Epidermal melanocyte (primary cell): ENCODE measurements around the gene TOP3B.
"Not testable (repeated sequence)": the region's sequence is repeated elsewhere in the genome, so short reads cannot be mapped to it uniquely, and the experiment has no call there.

Experiments used
- DNase-seq: peaks from one replicate; pipeline ENCODE4 v3.0.0; 2011; ENCODE audit warnings: low spot score; ENCODE audit not compliant: insufficient read length

Gene TOP3B

GRCh38 chr22:21945453-21946261 lies 36.9 kb downstream of the TOP3B start:
- no peak for DNase-seq

- DNase-seq, result no peak
Observed at GRCh38 chr22:21944871-21945270, 37.7 kb downstream of the TOP3B start.

GRCh38 chr22:21943571-21944448 lies 38.8 kb downstream of the TOP3B start:
- DNase-seq, result no peak

GRCh38 chr22:21942407-21943343 lies 39.9 kb downstream of the TOP3B start:
- no peak for DNase-seq

- no peak for DNase-seq
Observed at GRCh38 chr22:21941921-21942320, 40.7 kb downstream of the TOP3B start.

GRCh38 chr22:21940521-21940920 lies 42.1 kb downstream of the TOP3B start:
- no peak for DNase-seq

- DNase-seq, result not testable (repeated sequence)
Observed at GRCh38 chr22:21939935-21940334, 42.7 kb downstream of the TOP3B start.

GRCh38 chr22:21939461-21939913 lies 43.1 kb downstream of the TOP3B start:
- no peak for DNase-seq

- no peak for DNase-seq
Observed at GRCh38 chr22:21938906-21939305, 43.7 kb downstream of the TOP3B start.

GRCh38 chr22:21938071-21938822 lies 44.3 kb downstream of the TOP3B start:
- DNase-seq, result peak; percentile 73

GRCh38 chr22:21937821-21938070 lies 44.8 kb downstream of the TOP3B start:
- no peak for DNase-seq

GRCh38 chr22:21937041-21937820 lies 45.4 kb downstream of the TOP3B start:
- no peak for DNase-seq

GRCh38 chr22:21936151-21936775 lies 46.3 kb downstream of the TOP3B start:
- no peak for DNase-seq

GRCh38 chr22:21933910-21934309 lies 48.7 kb downstream of the TOP3B start:
- no peak for DNase-seq

- DNase-seq, result no peak
Observed at GRCh38 chr22:21933413-21933812, 49.2 kb downstream of the TOP3B start.

GRCh38 chr22:21932347-21932746 lies 50.2 kb downstream of the TOP3B start:
- DNase-seq, result no peak

- DNase-seq, result no peak
Observed at GRCh38 chr22:21931056-21931455, 51.5 kb downstream of the TOP3B start.

GRCh38 chr22:21929253-21929652 lies 53.3 kb downstream of the TOP3B start:
- no peak for DNase-seq

GRCh38 chr22:21928048-21928447 lies 54.5 kb downstream of the TOP3B start:
- no peak for DNase-seq
